HCT116 (cell line): ENCODE measurements around the gene PDE2A. TPM values are rescaled to one million over a fixed set of nuclear protein-coding genes. Genes with fewer than 3 reads are reported as not detected.

Experiments used
- ATAC-seq: fragments of 200-7000 bp; cut with Tn5 transposase; 2 replicates; pipeline ENCODE4 v1.9.1; 2020; ENCODE audit warnings: mild to moderate bottlenecking, moderate library complexity
- BruUV-seq: library from RNA; stranded (reverse); fragments of 400-500 nt; replicated peaks from 2 replicates; lab custom pipeline; 2021; lab: Mats Ljungman, UMichigan
- CTCF ChIA-PET: fragments of 300-600 bp; sonication (Branson Sonifier 250); formaldehyde crosslinking; loops from one replicate; lab custom pipeline; 2021; ENCODE audit warnings: antibody characterized with exemption; lab: Charles Lee
- POLR2A ChIA-PET: fragments of 300-600, 350-600 bp; sonication (Branson Sonifier 250); formaldehyde crosslinking; loops from one replicate; lab custom pipeline; 2021; ENCODE audit warnings: antibody characterized with exemption; lab: Charles Lee
- RAD21 ChIA-PET, 2 experiments: fragments of 300-600 bp; sonication (Branson Sonifier 250); formaldehyde crosslinking; loops; one replicate each; lab custom pipeline; 2023; ENCODE audit warnings: low total read pairs in 2 of 2; ENCODE audit not compliant: uncharacterized antibody in 2 of 2, unreplicated experiment in 2 of 2, low non-redundant PET in 1 of 2; lab: Charles Lee
- DNase-seq: peaks from one replicate; pipeline ENCODE4 v3.0.0-alpha.2; 2010; ENCODE audit warnings: low read depth, low spot score
- H2AFZ ChIP-seq: fragments of 200-600 bp; shearing (Covaris generic), sonication (generic); 2 replicates; pipeline ENCODE4 v1.6.1; 2017; ENCODE audit warnings: low read depth, mixed run types, mixed read lengths, antibody characterized with exemption, low read length; ENCODE audit not compliant: poor library complexity, severe bottlenecking
- H3K27ac ChIP-seq: 2 replicates; pipeline ENCODE4 v1.5.1; 2012; ENCODE audit warnings: low read depth, low read length
- H3K27me3 ChIP-seq: fragments of 200-600 bp; sonication (generic); 2 replicates; pipeline ENCODE4 v1.6.1; 2016; ENCODE audit warnings: mixed run types, low read length, mixed read lengths; ENCODE audit not compliant: insufficient read depth
- H3K36me3 ChIP-seq, 2 experiments: fragments of 200-500 bp in 1 of 2; fragments of 200-600 bp in 1 of 2; sonication (Bioruptor generic) in 1 of 2; sonication (generic) in 1 of 2; 2 replicates each; pipeline versions ENCODE4 v1.5.1 to v1.6.1; 2014 to 2016; ENCODE audit warnings: low read length in 2 of 2, inconsistent platforms in 1 of 2, mixed read lengths in 1 of 2, mixed run types in 1 of 2; ENCODE audit not compliant: insufficient read depth in 2 of 2, control insufficient read depth in 1 of 2
- H3K4me1 ChIP-seq, 2 experiments: fragments of 200-600 bp in 1 of 2; sonication (generic) in 1 of 2; 2 replicates each; pipeline versions ENCODE4 v1.5.1 to v1.6.1; 2012 to 2017; ENCODE audit warnings: low read length in 2 of 2, inconsistent platforms in 1 of 2, mild to moderate bottlenecking in 1 of 2, mixed read lengths in 1 of 2, mixed run types in 1 of 2, moderate library complexity in 1 of 2; ENCODE audit not compliant: insufficient read depth in 2 of 2, control insufficient read depth in 1 of 2
- H3K4me2 ChIP-seq: fragments of 200-600 bp; sonication (generic); 2 replicates; pipeline ENCODE4 v1.6.1; 2017; ENCODE audit warnings: mixed run types, low read length, mixed read lengths
- H3K4me3 ChIP-seq, 2 experiments: fragments of 200-600 bp in 1 of 2; sonication (generic) in 1 of 2; replicated peaks in 1 of 2; 2 replicates each; pipeline ENCODE4 v1.5.1; 2011 to 2016; ENCODE audit warnings: low read length in 2 of 2, control low read depth in 1 of 2, low read depth in 1 of 2, mild to moderate bottlenecking in 1 of 2, mixed read lengths in 1 of 2, mixed run types in 1 of 2
- H3K79me2 ChIP-seq: fragments of 200-600 bp; sonication (generic); 2 replicates; pipeline ENCODE4 v1.6.1; 2017; ENCODE audit warnings: mild to moderate bottlenecking, mixed run types, low read length, moderate library complexity, mixed read lengths; ENCODE audit not compliant: insufficient read depth
- H3K9ac ChIP-seq: fragments of 200-600 bp; sonication (generic); 2 replicates; pipeline ENCODE4 v1.6.1; 2016; ENCODE audit warnings: low read length, mixed read lengths
- H3K9me2 ChIP-seq: fragments of 200-600 bp; sonication (generic), shearing (Covaris generic); 2 replicates; pipeline ENCODE4 v1.6.1; 2017; ENCODE audit warnings: mixed run types, mild to moderate bottlenecking, moderate library complexity; ENCODE audit not compliant: insufficient read depth
- H3K9me3 ChIP-seq, 2 experiments: fragments of 200-500 bp in 1 of 2; fragments of 200-600 bp in 1 of 2; sonication (Bioruptor generic) in 1 of 2; sonication (generic) in 1 of 2; 2 replicates each; pipeline ENCODE4 v1.6.1; 2014 to 2017; ENCODE audit warnings: low read length in 2 of 2, mixed read lengths in 2 of 2, inconsistent platforms in 1 of 2, low read depth in 1 of 2, mild to moderate bottlenecking in 1 of 2, mixed run types in 1 of 2, moderate library complexity in 1 of 2; ENCODE audit not compliant: control insufficient read depth in 1 of 2, insufficient read depth in 1 of 2
- H4K20me1 ChIP-seq: fragments of 200-600 bp; sonication (generic), shearing (Covaris generic); 2 replicates; pipeline ENCODE4 v1.6.1; 2017; ENCODE audit warnings: mixed run types, mild to moderate bottlenecking, moderate library complexity; ENCODE audit not compliant: insufficient read depth
- ELF1 ChIP-seq: IDR thresholded peaks from 2 replicates; pipeline ENCODE4 v1.6.1; 2012; ENCODE audit warnings: low read depth, borderline replicate concordance
- EZH2 ChIP-seq: fragments of 200-600 bp; sonication (generic); IDR thresholded peaks from 2 replicates; pipeline ENCODE4 v1.6.1; 2017; ENCODE audit warnings: antibody characterized with exemption, mixed run types
- FOSL1 ChIP-seq: IDR thresholded peaks from 2 replicates; pipeline ENCODE4 v1.6.1; 2012; ENCODE audit warnings: low read depth
- MAX ChIP-seq: IDR thresholded peaks from 2 replicates; pipeline ENCODE4 v1.6.1; 2012
- POLR2A ChIP-seq: IDR thresholded peaks from 2 replicates; pipeline ENCODE4 v1.7.0; 2011; ENCODE audit warnings: borderline replicate concordance; ENCODE audit not compliant: insufficient read depth, insufficient read length; ENCODE audit errors: extremely low read depth
- YY1 ChIP-seq: IDR thresholded peaks from 2 replicates; pipeline ENCODE4 v1.6.1; 2011; ENCODE audit warnings: low read length, low read depth, moderate library complexity, mild to moderate bottlenecking; ENCODE audit not compliant: insufficient replicate concordance; ENCODE audit errors: extremely low read depth
- ZBTB33 ChIP-seq: IDR thresholded peaks from 2 replicates; pipeline ENCODE4 v1.6.1; 2011; ENCODE audit warnings: mild to moderate bottlenecking, low read length, moderate library complexity; ENCODE audit not compliant: insufficient replicate concordance; ENCODE audit errors: extremely low read depth
- ZFX ChIP-seq: fragments of 450-650 bp; IDR thresholded peaks from 2 replicates; pipeline ENCODE4 v1.6.1; 2017
- intact Hi-C: fragments of 100-400 bp; cut with micrococcal nuclease; formaldehyde crosslinking; loops from 2 replicates; pipeline ENCODE4 v1.10.0; 2022
- total RNA-seq: library from RNA; stranded (reverse); gene quantifications from one replicate; pipeline ENCODE4 v1.2.1, GENCODE V29; 2021; ENCODE audit not compliant: unreplicated experiment
- TF ChIP-seq, protein P1 (sequence below): IDR thresholded peaks from 2 replicates; pipeline ENCODE4 v1.6.1; 2012

PDE2A gene
- total RNA-seq, 1 experiment from 2014 or later = 7.6 TPM

- TF ChIP-seq, protein P1, sequence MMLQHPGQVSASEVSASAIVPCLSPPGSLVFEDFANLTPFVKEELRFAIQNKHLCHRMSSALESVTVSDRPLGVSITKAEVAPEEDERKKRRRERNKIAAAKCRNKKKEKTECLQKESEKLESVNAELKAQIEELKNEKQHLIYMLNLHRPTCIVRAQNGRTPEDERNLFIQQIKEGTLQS = no peak
Observed at GRCh38 chr11:72583616-72584292, 90.5 kb downstream of the PDE2A start (continued).

DNA sequence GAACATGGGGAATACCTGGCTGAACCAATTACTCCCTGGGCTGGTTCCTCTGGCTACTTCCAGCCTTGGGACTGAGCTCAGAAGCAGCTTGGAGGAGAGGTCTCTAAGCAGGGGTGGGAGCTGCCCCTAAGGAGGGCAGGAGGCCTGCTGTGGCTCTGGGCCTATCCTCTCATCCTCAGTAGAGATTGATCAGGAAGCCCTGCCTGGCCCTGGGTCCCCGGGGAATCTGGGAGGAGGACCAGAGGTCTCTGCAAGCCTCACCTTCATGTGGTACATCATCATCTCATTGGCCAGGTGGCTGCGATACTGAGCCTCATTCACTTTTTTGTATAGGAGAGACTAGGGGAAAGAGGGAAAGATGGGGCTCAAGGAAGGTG lies 91.1 kb downstream of the PDE2A start:
- Histone ChIP-seq H3K9ac (no peak overlapping the region), H4K20me1 (no peaks in the 10 kb centered on the region), H2AFZ (no peak overlapping the region), H3K9me2 (no peaks in the 10 kb centered on the region), H3K36me3 (no peaks in the 10 kb centered on the region), H3K79me2 (no peaks in the 10 kb centered on the region), H3K4me3 (no peak overlapping the region), H3K9me3 (no peaks in the 10 kb centered on the region), H3K27me3 (no peaks in the 10 kb centered on the region), H3K4me2 (no peak overlapping the region), H3K4me1 (peaks cover 0 to 6% of the 10 kb centered on the region in 2 experiments; a peak in 1 of 4 replicates), H3K27ac (no peak overlapping the region)
- ChIA-PET RAD21 (no interaction called here), POLR2A (no interaction called here), CTCF (no interaction called here)
- TF ChIP-seq POLR2A = no peak
- no peak for TF ChIP-seq ZFX
- no peak for TF ChIP-seq YY1
- no peak for TF ChIP-seq MAX
- TF ChIP-seq ELF1 = no peak
- no peak for TF ChIP-seq ZBTB33
- TF ChIP-seq FOSL1 = no peak
- TF ChIP-seq EZH2 = no peak
- TF ChIP-seq, protein P1 = no peak
- no peak for ATAC-seq
- no peak for DNase-seq
- intact Hi-C loops = no loop called here
- BruUV-seq = no TSS peak
